Measurements from ENCODE around the gene WFS1. TPM values are rescaled to one million over a fixed set of nuclear protein-coding genes. Genes with fewer than 3 reads are reported as not detected.

WFS1 gene
- total and polyA plus RNA-seq, 2 of the 4 experiments (the other 2 are of a cell fraction) = 9.7 to 42.4 TPM

DNA sequence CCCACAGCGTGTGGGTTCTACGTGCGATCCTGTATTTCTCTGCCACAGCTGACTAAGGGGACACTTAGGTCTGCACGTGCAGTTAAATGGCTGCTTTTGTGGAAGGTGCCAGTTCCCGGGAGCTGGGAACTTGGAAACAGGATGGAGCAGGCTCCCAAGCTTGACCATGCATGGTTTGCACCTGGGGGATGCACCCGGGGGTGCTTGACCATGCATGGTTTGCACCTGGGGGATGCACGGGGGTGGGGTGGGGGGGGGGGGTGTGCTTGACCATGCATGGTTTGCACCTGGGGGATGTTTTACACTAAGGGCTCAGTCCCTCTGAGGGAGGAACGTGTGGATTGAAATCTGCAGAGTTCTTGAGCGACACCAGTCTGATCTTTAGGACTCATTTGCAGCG, 5.7 kb downstream of the WFS1 start:
- H3K79me1 ChIP-seq (ENCODE audit: low read depth in 1 of 2, low read length in 2 of 2) = peaks cover 22 to 63% of the 10 kb centered on the region in 2 experiments
- H3K27ac ChIP-seq (ENCODE audit: insufficient read depth, low read length) = no peak overlapping the region
- no peak overlapping the region for H3K9ac ChIP-seq (ENCODE audit: low read depth, low read length)
- no peak overlapping the region for H4K91ac ChIP-seq (ENCODE audit: insufficient read depth, low read depth, low read length)
- no peak for DNase-seq
- no peak overlapping the region for H2AK5ac ChIP-seq (ENCODE audit: low read depth, low read length)
- no peak overlapping the region for H4K8ac ChIP-seq (ENCODE audit: low read depth in 2 of 2, low read length in 2 of 2)
- no TSS peak for BruUV-seq (replicated peaks)
- peaks cover 18% of the 10 kb centered on the region for H3K9me1 ChIP-seq (ENCODE audit: insufficient read depth, low read length)
- H2BK15ac ChIP-seq (ENCODE audit: low read depth, low read length) = no peak overlapping the region
- H4K5ac ChIP-seq (ENCODE audit: low read depth, low read length) = no peak overlapping the region
- H3K18ac ChIP-seq (ENCODE audit: low read depth, low read length) = no peak overlapping the region
- H3K56ac ChIP-seq (ENCODE audit: extremely low read depth, insufficient read depth, low read length) = no peak overlapping the region
- 96% methylated on average over 4 of the region's 10 CpGs; no CpG with 5 or more reads in 1 of the 2 experiments for WGBS, 2 experiments (ENCODE audit: extremely low coverage in 2 of 2, insufficient read length in 1 of 2)
- H3K36me3 ChIP-seq (ENCODE audit: control insufficient read depth, insufficient read depth, low read length) = peaks cover 26% of the 10 kb centered on the region; the same call in 1 of the 2 replicates
- no peak for ATAC-seq (ENCODE audit: low read depth)
- H3K4me3 ChIP-seq (ENCODE audit: insufficient read depth, low read depth, low read length) = no peak overlapping the region
- peaks cover 66% of the 10 kb centered on the region for H4K20me1 ChIP-seq (ENCODE audit: insufficient read depth, low read length)
- no peak overlapping the region for H2AFZ ChIP-seq (replicated peaks; ENCODE audit: low read length, poor library complexity)
- no peak overlapping the region for H2BK5ac ChIP-seq (ENCODE audit: low read depth, low read length, poor library complexity, severe bottlenecking)
- H2BK20ac ChIP-seq (ENCODE audit: low read depth, low read length) = no peak overlapping the region
- TF ChIP-seq NFE2L2 (IDR thresholded peaks at IDR 0.05; ENCODE audit: low read depth, low read length) (no peak), SMC3 (IDR thresholded peaks at IDR 0.05; ENCODE audit: low read depth, low read length) (no peak), RAD21 (IDR thresholded peaks at IDR 0.05; ENCODE audit: low read length) (no peak), POLR2A (IDR thresholded peaks at IDR 0.05; ENCODE audit: low read depth, low read length) (no peak), RFX5 (IDR thresholded peaks at IDR 0.05; ENCODE audit: low read depth, low read length) (no peak), MAFK (IDR thresholded peaks at IDR 0.05; ENCODE audit: low read depth, low read length) (no peak), CHD1 (IDR thresholded peaks at IDR 0.05; ENCODE audit: low read depth, low read length) (no peak), RCOR1 (IDR thresholded peaks at IDR 0.05; ENCODE audit: insufficient replicate concordance, low read length) (no peak)
- TF ChIP-seq, protein P1, sequence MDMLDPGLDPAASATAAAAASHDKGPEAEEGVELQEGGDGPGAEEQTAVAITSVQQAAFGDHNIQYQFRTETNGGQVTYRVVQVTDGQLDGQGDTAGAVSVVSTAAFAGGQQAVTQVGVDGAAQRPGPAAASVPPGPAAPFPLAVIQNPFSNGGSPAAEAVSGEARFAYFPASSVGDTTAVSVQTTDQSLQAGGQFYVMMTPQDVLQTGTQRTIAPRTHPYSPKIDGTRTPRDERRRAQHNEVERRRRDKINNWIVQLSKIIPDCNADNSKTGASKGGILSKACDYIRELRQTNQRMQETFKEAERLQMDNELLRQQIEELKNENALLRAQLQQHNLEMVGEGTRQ (IDR thresholded peaks at IDR 0.05; ENCODE audit: low read depth, low read length) = no peak
- TF ChIP-seq, protein P2, sequence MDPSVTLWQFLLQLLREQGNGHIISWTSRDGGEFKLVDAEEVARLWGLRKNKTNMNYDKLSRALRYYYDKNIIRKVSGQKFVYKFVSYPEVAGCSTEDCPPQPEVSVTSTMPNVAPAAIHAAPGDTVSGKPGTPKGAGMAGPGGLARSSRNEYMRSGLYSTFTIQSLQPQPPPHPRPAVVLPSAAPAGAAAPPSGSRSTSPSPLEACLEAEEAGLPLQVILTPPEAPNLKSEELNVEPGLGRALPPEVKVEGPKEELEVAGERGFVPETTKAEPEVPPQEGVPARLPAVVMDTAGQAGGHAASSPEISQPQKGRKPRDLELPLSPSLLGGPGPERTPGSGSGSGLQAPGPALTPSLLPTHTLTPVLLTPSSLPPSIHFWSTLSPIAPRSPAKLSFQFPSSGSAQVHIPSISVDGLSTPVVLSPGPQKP (IDR thresholded peaks at IDR 0.05; ENCODE audit: borderline replicate concordance, low read depth, low read length) = no peak
- peaks cover 41% of the 10 kb centered on the region for H3K4me1 ChIP-seq (ENCODE audit: control insufficient read depth, insufficient read depth, low read length)
- H2AK9ac ChIP-seq (replicated peaks; ENCODE audit: low read depth, low read length, poor library complexity) = no peak overlapping the region
- no peak overlapping the region for H3K14ac ChIP-seq (replicated peaks; ENCODE audit: low read depth, low read length)
- intact Hi-C loops (cut with micrococcal nuclease) (no loop called here), dilution Hi-C loops (cut with HindIII; ENCODE audit: low sequenced_read_pairs, unreplicated experiment) (no loop called here), in situ Hi-C loops (cut with MboI; ENCODE audit: low sequenced_read_pairs) (no loop called here)
- H3K9me3 ChIP-seq (ENCODE audit: control insufficient read depth, insufficient read depth, low read length) = no peaks in the 10 kb centered on the region
- H3K27me3 ChIP-seq (ENCODE audit: control insufficient read depth, insufficient read depth, low read length) = no peaks in the 10 kb centered on the region
- H3K23ac ChIP-seq (ENCODE audit: low read depth, low read length) = no peak overlapping the region
- H2BK120ac ChIP-seq (ENCODE audit: low read depth, low read length) = no peak overlapping the region
- H3K4me2 ChIP-seq (ENCODE audit: low read depth, low read length) = no peak overlapping the region
- ChIA-PET CTCF (no interaction called here), POLR2A (ENCODE audit: unreplicated experiment) (no interaction called here)
- no peak overlapping the region for H3K4ac ChIP-seq (ENCODE audit: low read depth, low read length)

Measured in IMR-90 (cell line).